Loucy (cell line): ENCODE data around the gene FOXB2.

Experiments used
- H2AFZ ChIP-seq: fragments of 200-600 bp; sonication (generic); 2 replicates; pipeline ENCODE4 v1.6.0; 2016; ENCODE audit warnings: antibody characterized with exemption, mild to moderate bottlenecking, low read length, moderate library complexity
- H3F3A ChIP-seq: fragments of 200-600 bp; 2 replicates; pipeline ENCODE4 v1.6.0; 2016; ENCODE audit warnings: antibody characterized with exemption, low read depth, mild to moderate bottlenecking
- H3K27me3 ChIP-seq: fragments of 200-600 bp; sonication (generic); 2 replicates; pipeline ENCODE4 v1.6.1; 2014; ENCODE audit warnings: low read length, mild to moderate bottlenecking; ENCODE audit not compliant: insufficient read depth, poor library complexity, severe bottlenecking
- H3K36me3 ChIP-seq: fragments of 200-600 bp; sonication (generic); 2 replicates; pipeline ENCODE4 v1.6.1; 2016; ENCODE audit warnings: low read length; ENCODE audit not compliant: insufficient read depth
- H3K4me1 ChIP-seq: fragments of 200-600 bp; sonication (generic); 2 replicates; pipeline ENCODE4 v1.5.1; 2014; ENCODE audit warnings: low read length, mild to moderate bottlenecking; ENCODE audit not compliant: insufficient read depth, poor library complexity, severe bottlenecking
- H3K4me2 ChIP-seq: fragments of 200-600 bp; sonication (generic); 2 replicates; pipeline ENCODE4 v1.6.0; 2014; ENCODE audit warnings: antibody characterized with exemption, low read length, low read depth, mild to moderate bottlenecking; ENCODE audit not compliant: poor library complexity, severe bottlenecking
- H3K4me3 ChIP-seq: fragments of 200-600 bp; sonication (generic); 2 replicates; pipeline ENCODE4 v1.5.1; 2014; ENCODE audit warnings: low read length, mild to moderate bottlenecking, mixed read lengths; ENCODE audit not compliant: poor library complexity, severe bottlenecking
- H3K79me2 ChIP-seq: fragments of 200-600 bp; sonication (generic); 2 replicates; pipeline ENCODE4 v1.6.1; 2014; ENCODE audit warnings: low read length; ENCODE audit not compliant: insufficient read depth
- H3K9ac ChIP-seq: fragments of 200-600 bp; sonication (generic); 2 replicates; pipeline ENCODE4 v1.6.0; 2014; ENCODE audit warnings: mild to moderate bottlenecking, low read depth, low read length, moderate library complexity; ENCODE audit not compliant: poor library complexity, severe bottlenecking
- H3K9me2 ChIP-seq: fragments of 200-600 bp; sonication (generic); replicated peaks from 2 replicates; pipeline ENCODE4 v1.6.1; 2016; ENCODE audit warnings: low read depth, low read length, mixed read lengths
- H3K9me3 ChIP-seq: fragments of 200-600 bp; sonication (generic); 2 replicates; pipeline ENCODE4 v1.6.1; 2014; ENCODE audit warnings: mild to moderate bottlenecking, antibody characterized with exemption, low read length, low read depth; ENCODE audit not compliant: insufficient read depth
- H4K20me1 ChIP-seq: fragments of 200-600 bp; sonication (generic); 2 replicates; pipeline ENCODE4 v1.6.0; 2014; ENCODE audit warnings: antibody characterized with exemption, low read length, mild to moderate bottlenecking; ENCODE audit not compliant: insufficient read depth, poor library complexity, severe bottlenecking
- CTCF ChIP-seq: fragments of 200-600 bp; sonication (generic); conservative IDR thresholded peaks from 2 replicates; pipeline ENCODE4 v1.5.1; 2014; ENCODE audit warnings: mild to moderate bottlenecking, antibody characterized with exemption, low read length
- EZH2phosphoT487 ChIP-seq: fragments of 200-600 bp; IDR thresholded peaks from 2 replicates; pipeline ENCODE4 v1.6.1; 2018; ENCODE audit warnings: antibody characterized with exemption, mild to moderate bottlenecking, moderate library complexity, borderline replicate concordance

Gene FOXB2

DNA sequence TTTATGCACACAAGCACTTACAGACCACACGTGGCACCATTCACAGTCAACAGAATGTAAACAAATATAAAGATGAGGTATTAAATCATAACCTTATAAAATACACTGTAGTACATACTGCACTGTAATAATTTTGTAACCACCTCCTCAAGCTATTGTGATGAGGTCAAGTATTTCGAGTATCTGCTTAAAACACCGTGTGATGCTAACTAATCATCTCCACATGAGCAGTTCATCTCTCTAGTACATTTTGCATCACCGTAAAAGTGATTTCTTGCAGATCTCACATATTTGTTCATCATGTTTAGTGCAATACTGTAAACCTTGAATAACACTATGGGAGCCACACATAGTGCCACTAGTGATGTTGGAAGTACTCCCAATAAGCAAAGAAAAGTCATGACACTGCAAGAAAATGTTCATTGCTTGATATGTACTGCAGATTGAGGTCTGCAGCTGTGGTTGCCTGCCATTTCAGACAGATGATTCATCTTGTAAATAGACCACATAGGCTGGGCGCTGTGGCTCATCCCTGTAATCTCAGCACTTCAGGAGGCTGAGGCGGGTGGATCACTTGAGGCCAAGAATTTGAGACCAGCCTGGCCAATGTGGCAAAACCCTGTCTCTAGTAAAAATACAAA, 44.3 kb downstream of the FOXB2 start:
- H3F3A ChIP-seq = no peaks in the 10 kb centered on the region
- H3K79me2 ChIP-seq = no peaks in the 10 kb centered on the region
- H2AFZ ChIP-seq = no peak overlapping the region
- no peaks in the 10 kb centered on the region for H3K4me1 ChIP-seq
- no peaks in the 10 kb centered on the region for H3K27me3 ChIP-seq
- H3K9ac ChIP-seq = no peak overlapping the region
- no peak overlapping the region for H3K4me3 ChIP-seq
- H3K9me2 ChIP-seq = no peaks in the 10 kb centered on the region
- H3K4me2 ChIP-seq = no peak overlapping the region
- H4K20me1 ChIP-seq = no peaks in the 10 kb centered on the region
- TF ChIP-seq CTCF (no peak), EZH2phosphoT487 (no peak)
- H3K36me3 ChIP-seq = no peaks in the 10 kb centered on the region
- H3K9me3 ChIP-seq = no peaks in the 10 kb centered on the region

- Histone ChIP-seq H3K4me2 (no peak overlapping the region), H3K36me3 (no peaks in the 10 kb centered on the region), H3F3A (no peaks in the 10 kb centered on the region), H2AFZ (no peak overlapping the region), H3K4me3 (no peak overlapping the region), H3K9ac (no peak overlapping the region), H4K20me1 (no peaks in the 10 kb centered on the region), H3K4me1 (no peaks in the 10 kb centered on the region), H3K9me2 (no peaks in the 10 kb centered on the region), H3K9me3 (no peaks in the 10 kb centered on the region), H3K79me2 (no peaks in the 10 kb centered on the region), H3K27me3 (no peaks in the 10 kb centered on the region)
- TF ChIP-seq CTCF = no peak
Observed at GRCh38 chr9:77066388-77066787, 46.9 kb downstream of the FOXB2 start.
